GM21825 (cell line): ENCODE measurements around the gene GABRB1.
"Not testable (repeated sequence)": the region's sequence is repeated elsewhere in the genome, so short reads cannot be mapped to it uniquely, and the experiment has no call there.

Source experiments
- ATAC-seq: cut with Tn5 transposase; IDR thresholded peaks from one replicate; pipeline ENCODE4 v1.9.1; 2021; ENCODE audit warnings: mild to moderate bottlenecking, moderate library complexity; ENCODE audit not compliant: unreplicated experiment

The GABRB1 gene

GRCh38 chr4:47278631-47279030, 247.3 kb downstream of the GABRB1 start:
- no peak for ATAC-seq

- ATAC-seq = peak; percentile 92
Measured at GRCh38 chr4:47287735-47288134, 256.4 kb downstream of the GABRB1 start.

GRCh38 chr4:47289805-47290204, 258.4 kb downstream of the GABRB1 start:
- ATAC-seq = no peak

- not testable (repeated sequence) for ATAC-seq
Measured at GRCh38 chr4:47290873-47291272, 259.5 kb downstream of the GABRB1 start.

- ATAC-seq = no peak
Measured at GRCh38 chr4:47309165-47309564, 277.8 kb downstream of the GABRB1 start.

GRCh38 chr4:47312170-47312569, 280.8 kb downstream of the GABRB1 start:
- ATAC-seq = no peak

- ATAC-seq = no peak
Measured at GRCh38 chr4:47313384-47313783, 282.0 kb downstream of the GABRB1 start.

- ATAC-seq = no peak
Measured at GRCh38 chr4:47315346-47315745, 284.0 kb downstream of the GABRB1 start.

- ATAC-seq = no peak
Measured at GRCh38 chr4:47326025-47326424, 294.7 kb downstream of the GABRB1 start.

GRCh38 chr4:47330866-47331265, 299.5 kb downstream of the GABRB1 start:
- ATAC-seq = no peak

GRCh38 chr4:47334652-47335051, 303.3 kb downstream of the GABRB1 start:
- ATAC-seq = no peak

GRCh38 chr4:47337893-47338292, 306.5 kb downstream of the GABRB1 start:
- no peak for ATAC-seq

- no peak for ATAC-seq
Measured at GRCh38 chr4:47340914-47341313, 309.5 kb downstream of the GABRB1 start.

- ATAC-seq = no peak
Measured at GRCh38 chr4:47342796-47343195, 311.4 kb downstream of the GABRB1 start.

- ATAC-seq = no peak
Measured at GRCh38 chr4:47349326-47349725, 318.0 kb downstream of the GABRB1 start.

- no peak for ATAC-seq
Measured at GRCh38 chr4:47355568-47355967, 324.2 kb downstream of the GABRB1 start.

GRCh38 chr4:47359891-47360290, 328.5 kb downstream of the GABRB1 start:
- no peak for ATAC-seq

- ATAC-seq = no peak
Measured at GRCh38 chr4:47367761-47368160, 336.4 kb downstream of the GABRB1 start.

GRCh38 chr4:47368211-47368610, 336.8 kb downstream of the GABRB1 start:
- ATAC-seq = no peak

GRCh38 chr4:47372561-47372960, 341.2 kb downstream of the GABRB1 start:
- no peak for ATAC-seq

- ATAC-seq = no peak
Measured at GRCh38 chr4:47373174-47373573, 341.8 kb downstream of the GABRB1 start.

GRCh38 chr4:47373709-47374108, 342.3 kb downstream of the GABRB1 start:
- ATAC-seq = no peak

GRCh38 chr4:47374477-47374876, 343.1 kb downstream of the GABRB1 start:
- no peak for ATAC-seq
